Measurements from ENCODE around the gene GSN. TPM values are rescaled to one million over a fixed set of nuclear protein-coding genes. Genes with fewer than 3 reads are reported as not detected.

GSN gene
- total and polyA plus RNA-seq, 2 of the 8 experiments (the other 6 are each of a cell fraction or from before 2014, with no cell fraction given), result 52.3 to 94.5 TPM

GRCh38 chr9:121268598-121268850 is 562 bp downstream of the GSN start (continued):
- TF ChIP-seq BCL11A (IDR thresholded peaks at IDR 0.05; ENCODE audit: low read depth in 2 of 2, low read length in 2 of 2), result no peak
- TF ChIP-seq TAF7 (optimal IDR thresholded peaks at IDR 0.05; ENCODE audit: borderline replicate concordance, low read depth, low read length), result no peak
- TF ChIP-seq POLR2AphosphoS5 (IDR thresholded peaks at IDR 0.05; ENCODE audit: low read depth, low read length), result no peak
- TF ChIP-seq MAFK (IDR thresholded peaks at IDR 0.05; ENCODE audit: low read depth, low read length), result no peak

Measured in H1 (cell line).